Raji (cell line): ENCODE results near the gene XPNPEP1.
A peak's percentile ranks its signal among the peaks of the same experiment; 100 is the strongest.

Source experiments
- POLR2A ChIP-seq: IDR thresholded peaks from 2 replicates; pipeline ENCODE4 v1.6.1; 2011; ENCODE audit warnings: low read depth, low read length, control low read depth; ENCODE audit not compliant: insufficient read depth

XPNPEP1 gene

GRCh38 chr10:109922976-109923921 lies at the start of gene XPNPEP1:
Gene XPNPEP1 (minus strand): TSS chr10:109923511. CDS start chr10:109923433, 78 bp downstream.
- peak; percentile 87 for TF ChIP-seq POLR2A

- TF ChIP-seq POLR2A = no peak
These were observed 49.2 kb upstream of the XPNPEP1 start for GRCh38 chr10:109972372-109973001.

- TF ChIP-seq POLR2A = no peak
These were observed 48.3 kb upstream of the XPNPEP1 start for GRCh38 chr10:109971634-109972033.

GRCh38 chr10:109969760-109970346 lies 46.5 kb upstream of the XPNPEP1 start:
- TF ChIP-seq POLR2A = no peak

- no peak for TF ChIP-seq POLR2A
These were observed 45.8 kb upstream of the XPNPEP1 start for GRCh38 chr10:109968953-109969759.

GRCh38 chr10:109967739-109968088 lies 44.4 kb upstream of the XPNPEP1 start:
- TF ChIP-seq POLR2A = no peak

- TF ChIP-seq POLR2A = no peak
These were observed 43.8 kb upstream of the XPNPEP1 start for GRCh38 chr10:109966961-109967738.

- TF ChIP-seq POLR2A = no peak
These were observed 41.0 kb upstream of the XPNPEP1 start for GRCh38 chr10:109964318-109964717.

GRCh38 chr10:109963439-109963838 lies 40.1 kb upstream of the XPNPEP1 start:
- TF ChIP-seq POLR2A = no peak

- TF ChIP-seq POLR2A = no peak
These were observed 38.9 kb upstream of the XPNPEP1 start for GRCh38 chr10:109962247-109962646.

GRCh38 chr10:109961174-109962001 lies 38.1 kb upstream of the XPNPEP1 start:
- TF ChIP-seq POLR2A = no peak

- TF ChIP-seq POLR2A = no peak
These were observed 37.4 kb upstream of the XPNPEP1 start for GRCh38 chr10:109960682-109961081.
